Parietal lobe (tissue), 2 donors: ENCODE measurements around the gene LFNG. TPM values are rescaled to one million over a fixed set of nuclear protein-coding genes. Genes with fewer than 3 reads are reported as not detected.

Experiments used
- small RNA-seq: library from RNA; depleted of rRNA; stranded (forward); fragments of <200 nt; gene quantifications from one replicate; pipeline ENCODE3, GENCODE V24; 2014; ENCODE audit warnings: low replicate concordance
- total RNA-seq: library from RNA; depleted of rRNA; stranded (reverse); fragments of >200 nt; gene quantifications from one replicate; pipeline ENCODE4 v1.2.3, GENCODE V29; 2014

Gene LFNG, protein sequence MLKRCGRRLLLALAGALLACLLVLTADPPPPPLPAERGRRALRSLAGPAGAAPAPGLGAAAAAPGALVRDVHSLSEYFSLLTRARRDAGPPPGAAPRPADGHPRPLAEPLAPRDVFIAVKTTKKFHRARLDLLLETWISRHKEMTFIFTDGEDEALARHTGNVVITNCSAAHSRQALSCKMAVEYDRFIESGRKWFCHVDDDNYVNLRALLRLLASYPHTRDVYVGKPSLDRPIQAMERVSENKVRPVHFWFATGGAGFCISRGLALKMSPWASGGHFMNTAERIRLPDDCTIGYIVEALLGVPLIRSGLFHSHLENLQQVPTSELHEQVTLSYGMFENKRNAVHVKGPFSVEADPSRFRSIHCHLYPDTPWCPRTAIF
- total RNA-seq = 12.8 TPM

DNA sequence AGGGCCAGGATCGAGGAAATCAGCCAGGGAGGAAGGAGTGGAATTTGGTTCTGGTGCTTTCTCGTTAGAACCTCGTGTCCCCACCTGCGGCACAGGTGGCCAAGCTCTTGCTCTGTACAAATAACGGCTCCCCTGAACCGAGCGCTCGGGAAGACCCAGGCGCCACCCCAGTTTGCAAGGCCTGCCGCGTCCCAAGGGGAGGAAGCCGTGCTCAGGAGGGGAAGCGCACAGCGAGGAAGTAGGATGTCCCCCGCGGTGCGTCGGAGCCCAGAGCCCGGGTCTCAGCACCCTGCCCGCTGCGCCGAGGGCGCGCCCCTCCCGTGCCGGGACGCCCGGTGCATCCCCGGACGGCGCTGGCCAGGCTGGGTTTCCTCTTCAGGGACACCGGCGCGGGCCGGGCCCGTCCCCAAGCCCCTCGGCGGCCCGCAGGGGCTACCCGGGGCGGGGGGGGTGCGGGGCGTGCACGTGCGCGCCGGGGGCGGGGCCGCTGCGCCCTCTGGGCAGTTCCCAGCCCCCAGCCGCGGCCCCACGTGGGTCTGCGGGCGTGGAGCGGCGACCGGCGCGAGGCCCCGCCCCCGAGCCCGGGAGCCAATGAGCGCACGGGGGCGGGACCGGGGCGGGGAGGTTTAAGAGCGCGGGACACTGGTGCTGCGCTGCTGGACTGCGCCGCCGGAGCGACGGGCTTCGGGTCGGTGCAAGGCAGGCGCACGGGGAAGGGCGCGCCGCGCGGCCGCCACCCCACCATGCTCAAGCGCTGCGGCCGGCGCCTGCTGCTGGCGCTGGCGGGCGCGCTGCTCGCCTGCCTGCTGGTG, at the start of gene LFNG:
TSS of gene LFNG (plus strand) at position 656 of the 812 bp plus-strand sequence. CDS start at position 744, 88 bp downstream.

DNA sequence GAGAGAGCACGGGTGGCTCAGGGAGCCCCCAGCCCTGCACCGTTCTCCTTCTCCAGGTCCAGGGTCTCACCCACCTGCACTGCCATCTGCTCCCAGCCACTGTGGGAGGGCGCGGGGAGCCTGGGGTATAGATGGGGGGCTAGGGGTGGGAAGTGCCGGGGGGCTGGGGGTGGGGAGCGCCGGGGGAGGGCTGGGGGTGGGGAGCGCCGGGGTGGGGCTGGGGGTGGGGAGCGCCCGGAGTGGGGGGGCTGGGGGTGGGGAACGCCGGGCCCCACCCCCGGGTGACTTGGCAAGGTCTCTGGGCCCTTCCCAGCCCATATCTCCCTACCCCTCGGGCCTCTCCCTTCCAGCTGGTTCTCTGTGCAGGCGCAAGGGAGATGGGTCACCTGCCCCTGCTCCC, 43.3 kb upstream of the LFNG start, which contains the start of gene GRIFIN:
TSS of gene GRIFIN (minus strand) at position 101 of the 400 bp plus-strand sequence. CDS start at position 86, 15 bp downstream.

DNA sequence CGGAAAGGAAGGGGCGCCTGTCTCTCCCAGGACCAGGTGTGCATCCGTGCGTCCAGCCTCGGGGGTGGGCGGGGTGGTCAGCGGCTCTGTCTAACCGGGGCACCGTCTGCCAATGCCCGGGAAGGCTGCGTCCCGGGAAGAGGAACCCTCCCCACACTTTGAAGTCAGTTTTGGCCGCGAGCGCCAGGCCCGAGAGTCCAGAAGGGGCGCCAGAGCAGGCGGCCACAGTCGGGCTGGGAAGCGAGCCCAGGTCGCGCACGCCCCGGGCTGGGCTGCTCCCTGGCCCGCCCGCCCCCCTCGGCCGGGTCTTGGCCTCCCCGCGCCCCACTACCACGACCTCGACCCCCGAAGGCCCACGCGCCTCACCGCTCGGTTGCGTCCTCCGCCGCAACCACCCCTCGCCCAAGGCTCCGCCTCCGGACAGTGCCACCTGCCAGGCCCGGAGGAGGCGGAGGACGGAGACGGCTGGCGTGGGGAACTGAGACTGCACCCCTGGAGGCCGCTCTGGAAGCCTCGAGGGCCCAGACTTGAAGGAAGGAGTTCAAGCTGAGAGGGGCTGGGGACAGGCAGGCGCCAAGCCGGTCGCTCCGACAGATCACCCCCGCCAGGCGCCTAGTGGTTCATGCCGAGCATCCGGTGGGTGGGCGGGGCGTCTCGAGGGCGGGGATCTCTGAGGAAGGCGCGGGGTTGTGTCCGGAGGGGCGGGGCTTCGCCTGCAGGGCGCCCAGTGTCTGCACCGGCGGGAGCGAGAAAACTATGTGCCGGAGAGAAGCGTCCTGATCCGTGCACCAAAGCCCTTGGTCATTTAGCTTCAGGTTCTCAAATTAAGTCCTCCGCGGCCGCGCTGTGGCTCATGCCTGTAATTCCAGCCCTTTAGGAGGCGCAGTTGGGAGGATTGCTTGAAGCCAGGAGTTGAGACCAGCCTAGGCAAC, 35.8 kb downstream of the LFNG start, which contains the start of gene BRAT1:
TSS of gene BRAT1 (minus strand) at position 404 of the 932 bp plus-strand sequence. CDS start 1,093 bp downstream, outside the sequence.

DNA sequence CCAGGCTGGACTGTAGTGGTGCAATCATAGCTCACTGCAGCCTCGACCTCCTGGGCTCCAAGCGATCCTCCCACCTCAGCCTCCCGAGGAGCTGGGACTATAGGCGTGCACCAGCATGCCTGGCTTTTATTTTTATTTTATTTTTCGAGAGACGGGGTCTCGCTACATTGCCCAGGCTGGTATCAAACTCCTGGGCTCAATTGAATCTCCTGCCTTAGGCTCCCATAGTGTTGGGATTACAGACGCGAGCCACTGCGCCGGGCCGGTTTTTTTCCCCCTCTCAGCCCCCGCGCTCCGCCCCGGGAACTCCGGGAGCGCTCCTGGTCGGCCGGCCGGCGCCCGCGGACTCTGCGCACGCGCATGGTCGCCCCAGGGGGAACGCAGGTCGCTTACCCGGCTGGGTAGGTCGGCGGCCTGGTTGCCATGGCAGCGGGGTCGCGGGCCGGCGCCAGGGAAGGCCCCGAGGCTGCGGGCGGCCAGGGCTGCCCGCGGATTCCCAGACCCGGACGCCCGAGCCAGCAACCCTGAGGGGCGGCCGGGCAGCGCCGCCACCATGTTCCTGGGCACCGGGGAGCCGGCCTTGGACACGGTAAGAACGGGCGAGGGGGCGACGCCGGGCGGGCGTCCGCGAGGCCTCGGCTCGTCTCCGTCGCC, 39.2 kb downstream of the LFNG start, which contains the start of gene IQCE:
TSS of gene IQCE (plus strand) at position 351 of the 654 bp plus-strand sequence. CDS start at position 554, 203 bp downstream.

Small RNAs within 50 kb of the gene (small RNA-seq; reads per million reads assigned to genes)
- not detected for gene MIR4648

Other genes starting within 250 kb of the LFNG start
- 5.3 TPM for gene SNX8, start 205.3 kb upstream of the LFNG start, total RNA-seq
- 70.4 TPM for gene EIF3B, start 164.9 kb upstream of the LFNG start, total RNA-seq
- 5.6 TPM for gene CHST12, start 116.2 kb upstream of the LFNG start, total RNA-seq
- gene GRIFIN, start 43.4 kb upstream of the LFNG start, total RNA-seq = not detected
- 25.0 TPM for gene BRAT1, start 35.8 kb downstream of the LFNG start, total RNA-seq
- 34.7 TPM for gene IQCE, start 39.2 kb downstream of the LFNG start, total RNA-seq
- gene TTYH3, start 112.2 kb downstream of the LFNG start, total RNA-seq = 77.0 TPM
- 2.5 TPM for gene AMZ1, start 168.4 kb downstream of the LFNG start, total RNA-seq